Measurements from ENCODE around the gene TBX5. TPM values are rescaled to one million over a fixed set of nuclear protein-coding genes. Genes with fewer than 3 reads are reported as not detected.

TBX5 gene
- total RNA-seq, 5 donors from 2014 or later (not counting 1 experiment from before 2014, with no cell fraction given), result 0.13 TPM; not detected in 4

DNA sequence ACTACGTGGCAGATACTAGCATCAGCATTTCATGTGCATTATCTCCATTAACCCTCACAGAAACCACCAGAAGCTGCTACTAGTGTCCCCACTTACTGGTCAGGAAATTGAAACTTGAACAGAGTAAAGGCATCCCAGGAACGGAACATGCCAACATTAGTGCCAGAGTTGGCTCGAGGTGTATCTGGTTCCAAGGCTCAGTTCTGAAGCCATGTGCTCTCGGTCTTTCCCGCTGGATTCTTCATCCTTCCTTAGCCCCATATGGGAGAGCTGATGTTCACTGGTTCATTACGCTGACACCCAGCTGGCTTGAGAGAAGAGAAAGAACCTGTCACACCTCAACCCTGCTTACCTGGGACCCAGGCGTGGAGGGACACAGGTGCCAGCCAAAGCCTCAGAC lies 91.5 kb downstream of the TBX5 start:
- Mint-ChIP-seq H3K27me3 (peaks cover 0 to 6% of the 10 kb centered on the region in 2 donors), H3K4me3 (no peak overlapping the region), H3K27ac (no peak overlapping the region), H3K36me3 (no peaks in the 10 kb centered on the region), H3K4me1 (no peaks in the 10 kb centered on the region), H3K9me3 (peaks cover 0 to 4% (median 0%) of the 10 kb centered on the region in 3 donors)
- no peaks in the 10 kb centered on the region for H3K9me3 ChIP-seq
- ATAC-seq (replicated peaks in 1 of 4) (no peak), DNase-seq (no peak)
- peaks cover 0 to 4% of the 10 kb centered on the region in 2 experiments for H3K27me3 ChIP-seq (replicated peaks in 1 of 2; ENCODE audit: control insufficient read depth in 2 of 2, extremely low read depth in 1 of 2, insufficient read depth in 2 of 2, low read length in 1 of 2)
- 89% methylated on average over 6 of the region's 7 CpGs for WGBS (ENCODE audit: insufficient coverage)
- H3K27ac ChIP-seq (ENCODE audit: low read length), result no peak overlapping the region
- CTCF ChIA-PET, result no interaction called here
- H3K36me3 ChIP-seq (ENCODE audit: control insufficient read depth in 2 of 2, extremely low read depth in 1 of 2, insufficient read depth in 1 of 2, low read length in 1 of 2), result no peaks in the 10 kb centered on the region
- no peak overlapping the region for H3K4me3 ChIP-seq (ENCODE audit: control insufficient read depth in 1 of 2, extremely low read depth in 1 of 2, low read length in 1 of 2)
- POLR2A ChIA-PET, result no interaction called here
- no peaks in the 10 kb centered on the region for H3K4me1 ChIP-seq (ENCODE audit: control insufficient read depth in 1 of 2, extremely low read depth in 1 of 2, insufficient read depth in 2 of 2, low read length in 2 of 2)

DNA sequence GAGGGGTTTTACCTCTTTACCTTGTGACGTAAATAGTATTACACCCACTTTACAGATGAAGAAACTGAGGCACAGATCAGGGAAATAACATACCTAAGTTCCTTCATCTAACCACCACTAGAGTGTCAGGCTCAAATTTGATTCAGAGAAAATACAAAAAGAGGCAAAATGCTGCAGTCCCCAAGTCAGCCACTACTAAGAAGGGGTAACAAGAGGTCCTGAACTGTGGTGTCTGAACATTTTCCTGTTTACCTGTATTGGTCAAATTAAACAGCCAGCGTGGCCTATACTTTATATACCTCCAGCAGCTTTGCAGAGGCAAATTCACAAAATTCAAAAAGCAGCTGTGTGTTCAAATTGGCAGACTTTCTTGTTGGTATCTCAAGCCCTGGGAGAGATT lies 92.0 kb downstream of the TBX5 start:
- no peak overlapping the region for H3K27ac Mint-ChIP-seq
- peaks cover 3 to 4% (median 3%) of the 10 kb centered on the region in 3 donors for H3K9me3 Mint-ChIP-seq
- H3K36me3 ChIP-seq (ENCODE audit: control insufficient read depth in 2 of 2, extremely low read depth in 1 of 2, insufficient read depth in 1 of 2, low read length in 1 of 2), result no peaks in the 10 kb centered on the region
- no peak overlapping the region for H3K4me3 Mint-ChIP-seq
- H3K27me3 ChIP-seq (replicated peaks in 1 of 2; ENCODE audit: control insufficient read depth in 2 of 2, extremely low read depth in 1 of 2, insufficient read depth in 2 of 2, low read length in 1 of 2), result peaks cover 0 to 4% of the 10 kb centered on the region in 2 experiments
- H3K4me1 Mint-ChIP-seq, result no peaks in the 10 kb centered on the region
- POLR2A ChIA-PET, result no interaction called here
- H3K9me3 ChIP-seq, result no peaks in the 10 kb centered on the region
- H3K27ac ChIP-seq (ENCODE audit: low read length), result no peak overlapping the region
- H3K27me3 Mint-ChIP-seq, result peaks cover 0 to 6% of the 10 kb centered on the region in 2 donors
- no peaks in the 10 kb centered on the region for H3K4me1 ChIP-seq (ENCODE audit: control insufficient read depth in 1 of 2, extremely low read depth in 1 of 2, insufficient read depth in 2 of 2, low read length in 2 of 2)
- CTCF ChIA-PET, result no interaction called here
- ATAC-seq (replicated peaks in 1 of 4), result no peak
- no CpG with 5 or more reads among the region's 2 CpGs for WGBS (ENCODE audit: insufficient coverage)
- no peak for DNase-seq
- H3K4me3 ChIP-seq (ENCODE audit: control insufficient read depth in 1 of 2, extremely low read depth in 1 of 2, low read length in 1 of 2), result no peak overlapping the region
- no peaks in the 10 kb centered on the region for H3K36me3 Mint-ChIP-seq

DNA sequence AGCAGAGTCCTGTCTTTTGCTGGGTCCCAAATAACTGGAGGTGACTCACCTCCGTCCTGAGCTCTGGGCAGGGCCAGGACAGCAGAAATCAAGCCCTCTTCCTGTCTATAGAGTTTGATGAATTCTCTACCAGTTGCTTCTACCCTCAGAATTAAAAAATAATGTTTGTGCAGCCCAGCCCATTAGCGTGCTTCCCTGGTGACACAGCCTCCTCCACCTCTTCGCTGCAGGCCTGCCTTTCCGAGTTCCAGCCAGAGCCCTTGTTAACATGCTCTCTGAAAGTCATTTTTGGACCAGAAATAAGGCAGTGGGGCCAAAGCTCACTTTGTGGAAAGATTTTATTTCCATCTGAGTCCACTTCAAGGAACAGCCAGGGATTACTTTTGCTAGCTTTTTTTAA lies 94.0 kb downstream of the TBX5 start:
- DNase-seq (no peak), ATAC-seq (replicated peaks in 1 of 4) (no peak)
- Mint-ChIP-seq H3K36me3 (no peaks in the 10 kb centered on the region), H3K27me3 (peaks cover 0 to 6% of the 10 kb centered on the region in 2 donors), H3K27ac (no peak overlapping the region), H3K4me1 (no peaks in the 10 kb centered on the region), H3K9me3 (peaks cover 0 to 12% (median 10%) of the 10 kb centered on the region in 3 donors), H3K4me3 (no peak overlapping the region)
- H3K27me3 ChIP-seq (replicated peaks in 1 of 2; ENCODE audit: control insufficient read depth in 2 of 2, extremely low read depth in 1 of 2, insufficient read depth in 2 of 2, low read length in 1 of 2), result peaks cover 0 to 4% of the 10 kb centered on the region in 2 experiments
- H3K4me1 ChIP-seq (ENCODE audit: control insufficient read depth in 1 of 2, extremely low read depth in 1 of 2, insufficient read depth in 2 of 2, low read length in 2 of 2), result no peaks in the 10 kb centered on the region
- POLR2A ChIA-PET, result no interaction called here
- no peak overlapping the region for H3K4me3 ChIP-seq (ENCODE audit: control insufficient read depth in 1 of 2, extremely low read depth in 1 of 2, low read length in 1 of 2)
- no peaks in the 10 kb centered on the region for H3K9me3 ChIP-seq
- CTCF ChIA-PET, result no interaction called here
- WGBS (ENCODE audit: insufficient coverage), result 60% methylated on average over 1 of the region's 4 CpGs
- no peaks in the 10 kb centered on the region for H3K36me3 ChIP-seq (ENCODE audit: control insufficient read depth in 2 of 2, extremely low read depth in 1 of 2, insufficient read depth in 1 of 2, low read length in 1 of 2)
- no peak overlapping the region for H3K27ac ChIP-seq (ENCODE audit: low read length)

GRCh38 chr12:114306646-114307045 lies 99.3 kb downstream of the TBX5 start:
- Histone ChIP-seq H3K27me3 (replicated peaks in 1 of 2; ENCODE audit: control insufficient read depth in 2 of 2, extremely low read depth in 1 of 2, insufficient read depth in 2 of 2, low read length in 1 of 2) (no peaks in the 10 kb centered on the region), H3K4me3 (ENCODE audit: control insufficient read depth in 1 of 2, extremely low read depth in 1 of 2, low read length in 1 of 2) (no peak overlapping the region), H3K4me1 (ENCODE audit: control insufficient read depth in 1 of 2, extremely low read depth in 1 of 2, insufficient read depth in 2 of 2, low read length in 2 of 2) (no peaks in the 10 kb centered on the region), H3K9me3 (no peaks in the 10 kb centered on the region), H3K36me3 (ENCODE audit: control insufficient read depth in 2 of 2, extremely low read depth in 1 of 2, insufficient read depth in 1 of 2, low read length in 1 of 2) (no peaks in the 10 kb centered on the region), H3K27ac (ENCODE audit: low read length) (no peak overlapping the region)
- POLR2A ChIA-PET, result no interaction called here
- ATAC-seq (replicated peaks in 1 of 4) (no peak), DNase-seq (no peak)
- Mint-ChIP-seq H3K9me3 (peaks cover 7 to 20% (median 12%) of the 10 kb centered on the region in 3 donors), H3K4me1 (no peaks in the 10 kb centered on the region), H3K27ac (no peak overlapping the region), H3K36me3 (no peaks in the 10 kb centered on the region), H3K27me3 (peaks cover 0 to 6% of the 10 kb centered on the region in 2 donors), H3K4me3 (no peak overlapping the region)
- no CpG with 5 or more reads among the region's 1 CpG for WGBS (ENCODE audit: insufficient coverage)
- CTCF ChIA-PET, result no interaction called here

- Histone ChIP-seq H3K4me3 (ENCODE audit: control insufficient read depth in 1 of 2, extremely low read depth in 1 of 2, low read length in 1 of 2) (no peak overlapping the region), H3K4me1 (ENCODE audit: control insufficient read depth in 1 of 2, extremely low read depth in 1 of 2, insufficient read depth in 2 of 2, low read length in 2 of 2) (no peaks in the 10 kb centered on the region), H3K36me3 (ENCODE audit: control insufficient read depth in 2 of 2, extremely low read depth in 1 of 2, insufficient read depth in 1 of 2, low read length in 1 of 2) (no peaks in the 10 kb centered on the region), H3K9me3 (no peaks in the 10 kb centered on the region), H3K27ac (ENCODE audit: low read length) (no peak overlapping the region), H3K27me3 (replicated peaks in 1 of 2; ENCODE audit: control insufficient read depth in 2 of 2, extremely low read depth in 1 of 2, insufficient read depth in 2 of 2, low read length in 1 of 2) (peaks cover 0 to under 1% of the 10 kb centered on the region in 2 experiments)
- Mint-ChIP-seq H3K36me3 (no peaks in the 10 kb centered on the region), H3K9me3 (peaks cover 7 to 20% (median 12%) of the 10 kb centered on the region in 3 donors), H3K4me3 (no peak overlapping the region), H3K27me3 (peaks cover 0 to 6% of the 10 kb centered on the region in 2 donors), H3K27ac (no peak overlapping the region), H3K4me1 (no peaks in the 10 kb centered on the region)
- ChIA-PET CTCF (no interaction called here), POLR2A (no interaction called here)
- DNase-seq, result no peak
- ATAC-seq (replicated peaks in 1 of 4), result no peak
Measured at GRCh38 chr12:114305446-114305845, 100.5 kb downstream of the TBX5 start.
